HCT116 (cell line): ENCODE data around the gene ZNF578. TPM values are rescaled to one million over a fixed set of nuclear protein-coding genes. Genes with fewer than 3 reads are reported as not detected.
"Not testable (repeated sequence)": the region's sequence is repeated elsewhere in the genome, so short reads cannot be mapped to it uniquely, and the experiment has no call there.

Source experiments
- ATAC-seq: fragments of 200-7000 bp; cut with Tn5 transposase; 2 replicates; pipeline ENCODE4 v1.9.1; 2020; ENCODE audit warnings: mild to moderate bottlenecking, moderate library complexity
- BruUV-seq: library from RNA; stranded (reverse); fragments of 400-500 nt; replicated peaks from 2 replicates; lab custom pipeline; 2021; lab: Mats Ljungman, UMichigan
- CTCF ChIA-PET: fragments of 300-600 bp; sonication (Branson Sonifier 250); formaldehyde crosslinking; loops from one replicate; lab custom pipeline; 2021; ENCODE audit warnings: antibody characterized with exemption; lab: Charles Lee
- POLR2A ChIA-PET: fragments of 300-600, 350-600 bp; sonication (Branson Sonifier 250); formaldehyde crosslinking; loops from one replicate; lab custom pipeline; 2021; ENCODE audit warnings: antibody characterized with exemption; lab: Charles Lee
- RAD21 ChIA-PET, 2 experiments: fragments of 300-600 bp; sonication (Branson Sonifier 250); formaldehyde crosslinking; loops; one replicate each; lab custom pipeline; 2023; ENCODE audit warnings: low total read pairs in 2 of 2; ENCODE audit not compliant: uncharacterized antibody in 2 of 2, unreplicated experiment in 2 of 2, low non-redundant PET in 1 of 2; lab: Charles Lee
- DNase-seq: peaks from one replicate; pipeline ENCODE4 v3.0.0-alpha.2; 2010; ENCODE audit warnings: low read depth, low spot score
- H2AFZ ChIP-seq: fragments of 200-600 bp; shearing (Covaris generic), sonication (generic); 2 replicates; pipeline ENCODE4 v1.6.1; 2017; ENCODE audit warnings: low read depth, mixed run types, mixed read lengths, antibody characterized with exemption, low read length; ENCODE audit not compliant: poor library complexity, severe bottlenecking
- H3K27ac ChIP-seq: 2 replicates; pipeline ENCODE4 v1.5.1; 2012; ENCODE audit warnings: low read depth, low read length
- H3K27me3 ChIP-seq: fragments of 200-600 bp; sonication (generic); 2 replicates; pipeline ENCODE4 v1.6.1; 2016; ENCODE audit warnings: mixed run types, low read length, mixed read lengths; ENCODE audit not compliant: insufficient read depth
- H3K36me3 ChIP-seq, 2 experiments: fragments of 200-500 bp in 1 of 2; fragments of 200-600 bp in 1 of 2; sonication (Bioruptor generic) in 1 of 2; sonication (generic) in 1 of 2; 2 replicates each; pipeline versions ENCODE4 v1.5.1 to v1.6.1; 2014 to 2016; ENCODE audit warnings: low read length in 2 of 2, inconsistent platforms in 1 of 2, mixed read lengths in 1 of 2, mixed run types in 1 of 2; ENCODE audit not compliant: insufficient read depth in 2 of 2, control insufficient read depth in 1 of 2
- H3K4me1 ChIP-seq, 2 experiments: fragments of 200-600 bp in 1 of 2; sonication (generic) in 1 of 2; 2 replicates each; pipeline versions ENCODE4 v1.5.1 to v1.6.1; 2012 to 2017; ENCODE audit warnings: low read length in 2 of 2, inconsistent platforms in 1 of 2, mild to moderate bottlenecking in 1 of 2, mixed read lengths in 1 of 2, mixed run types in 1 of 2, moderate library complexity in 1 of 2; ENCODE audit not compliant: insufficient read depth in 2 of 2, control insufficient read depth in 1 of 2
- H3K4me2 ChIP-seq: fragments of 200-600 bp; sonication (generic); 2 replicates; pipeline ENCODE4 v1.6.1; 2017; ENCODE audit warnings: mixed run types, low read length, mixed read lengths
- H3K4me3 ChIP-seq, 2 experiments: fragments of 200-600 bp in 1 of 2; sonication (generic) in 1 of 2; replicated peaks in 1 of 2; 2 replicates each; pipeline ENCODE4 v1.5.1; 2011 to 2016; ENCODE audit warnings: low read length in 2 of 2, control low read depth in 1 of 2, low read depth in 1 of 2, mild to moderate bottlenecking in 1 of 2, mixed read lengths in 1 of 2, mixed run types in 1 of 2
- H3K79me2 ChIP-seq: fragments of 200-600 bp; sonication (generic); 2 replicates; pipeline ENCODE4 v1.6.1; 2017; ENCODE audit warnings: mild to moderate bottlenecking, mixed run types, low read length, moderate library complexity, mixed read lengths; ENCODE audit not compliant: insufficient read depth
- H3K9ac ChIP-seq: fragments of 200-600 bp; sonication (generic); 2 replicates; pipeline ENCODE4 v1.6.1; 2016; ENCODE audit warnings: low read length, mixed read lengths
- H3K9me2 ChIP-seq: fragments of 200-600 bp; sonication (generic), shearing (Covaris generic); 2 replicates; pipeline ENCODE4 v1.6.1; 2017; ENCODE audit warnings: mixed run types, mild to moderate bottlenecking, moderate library complexity; ENCODE audit not compliant: insufficient read depth
- H3K9me3 ChIP-seq, 2 experiments: fragments of 200-500 bp in 1 of 2; fragments of 200-600 bp in 1 of 2; sonication (Bioruptor generic) in 1 of 2; sonication (generic) in 1 of 2; 2 replicates each; pipeline ENCODE4 v1.6.1; 2014 to 2017; ENCODE audit warnings: low read length in 2 of 2, mixed read lengths in 2 of 2, inconsistent platforms in 1 of 2, low read depth in 1 of 2, mild to moderate bottlenecking in 1 of 2, mixed run types in 1 of 2, moderate library complexity in 1 of 2; ENCODE audit not compliant: control insufficient read depth in 1 of 2, insufficient read depth in 1 of 2
- H4K20me1 ChIP-seq: fragments of 200-600 bp; sonication (generic), shearing (Covaris generic); 2 replicates; pipeline ENCODE4 v1.6.1; 2017; ENCODE audit warnings: mixed run types, mild to moderate bottlenecking, moderate library complexity; ENCODE audit not compliant: insufficient read depth
- EGR1 ChIP-seq: IDR thresholded peaks from 2 replicates; pipeline ENCODE4 v1.6.1; 2012; ENCODE audit warnings: low read depth
- POLR2AphosphoS5 ChIP-seq: IDR thresholded peaks from 2 replicates; pipeline ENCODE4 v1.6.1; 2011; ENCODE audit warnings: mild to moderate bottlenecking, low read depth, low read length, moderate library complexity
- RAD21 ChIP-seq: IDR thresholded peaks from 2 replicates; pipeline ENCODE4 v1.6.1; 2012; ENCODE audit warnings: low read depth, mild to moderate bottlenecking
- TCF7L2 ChIP-seq: IDR thresholded peaks from 2 replicates; pipeline ENCODE4 v1.7.0; 2011; ENCODE audit warnings: borderline replicate concordance, inconsistent platforms; ENCODE audit not compliant: insufficient read depth, insufficient read length; ENCODE audit errors: extremely low read depth
- intact Hi-C: fragments of 100-400 bp; cut with micrococcal nuclease; formaldehyde crosslinking; loops from 2 replicates; pipeline ENCODE4 v1.10.0; 2022
- total RNA-seq: library from RNA; stranded (reverse); gene quantifications from one replicate; pipeline ENCODE4 v1.2.1, GENCODE V29; 2021; ENCODE audit not compliant: unreplicated experiment
- TF ChIP-seq, protein P1 (sequence below): IDR thresholded peaks from 2 replicates; pipeline ENCODE4 v1.6.1; 2012; ENCODE audit warnings: low read depth

The ZNF578 gene
- total RNA-seq, 1 experiment from 2014 or later: not detected

- TF ChIP-seq, protein P1, sequence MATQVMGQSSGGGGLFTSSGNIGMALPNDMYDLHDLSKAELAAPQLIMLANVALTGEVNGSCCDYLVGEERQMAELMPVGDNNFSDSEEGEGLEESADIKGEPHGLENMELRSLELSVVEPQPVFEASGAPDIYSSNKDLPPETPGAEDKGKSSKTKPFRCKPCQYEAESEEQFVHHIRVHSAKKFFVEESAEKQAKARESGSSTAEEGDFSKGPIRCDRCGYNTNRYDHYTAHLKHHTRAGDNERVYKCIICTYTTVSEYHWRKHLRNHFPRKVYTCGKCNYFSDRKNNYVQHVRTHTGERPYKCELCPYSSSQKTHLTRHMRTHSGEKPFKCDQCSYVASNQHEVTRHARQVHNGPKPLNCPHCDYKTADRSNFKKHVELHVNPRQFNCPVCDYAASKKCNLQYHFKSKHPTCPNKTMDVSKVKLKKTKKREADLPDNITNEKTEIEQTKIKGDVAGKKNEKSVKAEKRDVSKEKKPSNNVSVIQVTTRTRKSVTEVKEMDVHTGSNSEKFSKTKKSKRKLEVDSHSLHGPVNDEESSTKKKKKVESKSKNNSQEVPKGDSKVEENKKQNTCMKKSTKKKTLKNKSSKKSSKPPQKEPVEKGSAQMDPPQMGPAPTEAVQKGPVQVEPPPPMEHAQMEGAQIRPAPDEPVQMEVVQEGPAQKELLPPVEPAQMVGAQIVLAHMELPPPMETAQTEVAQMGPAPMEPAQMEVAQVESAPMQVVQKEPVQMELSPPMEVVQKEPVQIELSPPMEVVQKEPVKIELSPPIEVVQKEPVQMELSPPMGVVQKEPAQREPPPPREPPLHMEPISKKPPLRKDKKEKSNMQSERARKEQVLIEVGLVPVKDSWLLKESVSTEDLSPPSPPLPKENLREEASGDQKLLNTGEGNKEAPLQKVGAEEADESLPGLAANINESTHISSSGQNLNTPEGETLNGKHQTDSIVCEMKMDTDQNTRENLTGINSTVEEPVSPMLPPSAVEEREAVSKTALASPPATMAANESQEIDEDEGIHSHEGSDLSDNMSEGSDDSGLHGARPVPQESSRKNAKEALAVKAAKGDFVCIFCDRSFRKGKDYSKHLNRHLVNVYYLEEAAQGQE: no peak
- TF ChIP-seq POLR2AphosphoS5 (no peak), EGR1 (no peak), RAD21 (no peak), TCF7L2 (no peak)
- TF ChIP-seq, all 23 proteins: peak for 0
These were observed 104.1 kb downstream of the ZNF578 start (continued) for GRCh38 chr19:52557231-52557995.

GRCh38 chr19:52558732-52559445 is 105.5 kb downstream of the ZNF578 start:
- CTCF ChIA-PET, H3K4me1 ChIP-seq, H2AFZ ChIP-seq, H4K20me1 ChIP-seq, H3K27me3 ChIP-seq, H3K27ac ChIP-seq, H3K9me2 ChIP-seq, H3K4me2 ChIP-seq, H3K9ac ChIP-seq, POLR2A ChIA-PET, ATAC-seq, H3K4me3 ChIP-seq, RAD21 ChIA-PET, H3K79me2 ChIP-seq, DNase-seq, intact Hi-C loops, BruUV-seq: not testable (repeated sequence)
- peaks cover 21 to 47% of the 10 kb centered on the region in 2 experiments for H3K9me3 ChIP-seq
- H3K36me3 ChIP-seq: peaks cover 0 to 19% of the 10 kb centered on the region in 2 experiments; a peak in 2 of 4 replicates

DNA sequence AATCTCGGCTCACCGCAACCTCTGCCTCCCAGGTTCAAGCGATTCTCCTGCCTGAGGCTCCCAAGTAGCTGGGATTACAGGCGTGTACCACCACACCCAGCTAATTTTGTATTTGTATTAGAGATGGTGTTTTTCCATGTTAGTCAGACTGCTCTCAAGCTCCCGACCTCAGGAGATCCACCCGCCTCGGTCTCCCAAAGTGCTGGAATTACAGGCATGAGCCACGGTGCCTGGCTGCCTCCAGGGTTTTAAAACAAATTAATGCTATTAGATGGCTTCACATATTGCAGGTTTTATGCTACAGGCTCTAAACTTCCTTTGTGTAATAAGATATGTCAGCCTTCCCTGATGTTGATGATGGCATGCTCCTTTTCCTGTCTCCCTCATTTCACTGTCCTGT is 108.3 kb downstream of the ZNF578 start:
- H3K9me2 ChIP-seq, H3K27ac ChIP-seq, H3K9ac ChIP-seq, H3K4me2 ChIP-seq, H3K4me3 ChIP-seq, H3K36me3 ChIP-seq, RAD21 ChIA-PET, ATAC-seq, H4K20me1 ChIP-seq, DNase-seq, BruUV-seq, CTCF ChIA-PET, H3K79me2 ChIP-seq, H3K27me3 ChIP-seq, POLR2A ChIA-PET, intact Hi-C loops, H2AFZ ChIP-seq, H3K4me1 ChIP-seq: not testable (repeated sequence)
- H3K9me3 ChIP-seq: peaks cover 6 to 41% of the 10 kb centered on the region in 2 experiments; a peak in 3 of 4 replicates
